HG03565 (cell line): ENCODE results near the gene CD80.

ENCODE experiments used
- ATAC-seq: cut with Tn5 transposase; IDR thresholded peaks from one replicate; pipeline ENCODE4 v1.9.1; 2021; ENCODE audit warnings: mild to moderate bottlenecking, moderate library complexity; ENCODE audit not compliant: unreplicated experiment

Gene CD80

DNA sequence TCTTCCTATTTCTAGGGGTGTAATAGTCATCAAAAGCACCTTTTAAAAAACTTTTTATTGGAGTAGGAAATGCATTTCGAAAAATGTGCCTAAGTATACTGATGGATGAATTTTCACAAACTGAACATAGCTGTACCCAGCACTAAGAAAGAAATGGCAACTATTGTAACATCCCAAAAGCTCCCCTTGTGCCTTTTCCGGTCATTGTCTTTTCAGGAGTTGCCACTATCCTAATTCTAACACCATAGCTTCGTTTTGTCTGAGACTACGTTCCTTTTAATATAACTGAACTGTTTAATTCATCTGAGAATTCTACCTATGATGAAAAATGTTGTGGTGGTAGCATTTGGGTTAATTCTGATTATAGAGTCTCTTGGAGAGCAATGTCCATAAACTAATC, 59.1 kb downstream of the CD80 start:
- no peak for ATAC-seq

DNA sequence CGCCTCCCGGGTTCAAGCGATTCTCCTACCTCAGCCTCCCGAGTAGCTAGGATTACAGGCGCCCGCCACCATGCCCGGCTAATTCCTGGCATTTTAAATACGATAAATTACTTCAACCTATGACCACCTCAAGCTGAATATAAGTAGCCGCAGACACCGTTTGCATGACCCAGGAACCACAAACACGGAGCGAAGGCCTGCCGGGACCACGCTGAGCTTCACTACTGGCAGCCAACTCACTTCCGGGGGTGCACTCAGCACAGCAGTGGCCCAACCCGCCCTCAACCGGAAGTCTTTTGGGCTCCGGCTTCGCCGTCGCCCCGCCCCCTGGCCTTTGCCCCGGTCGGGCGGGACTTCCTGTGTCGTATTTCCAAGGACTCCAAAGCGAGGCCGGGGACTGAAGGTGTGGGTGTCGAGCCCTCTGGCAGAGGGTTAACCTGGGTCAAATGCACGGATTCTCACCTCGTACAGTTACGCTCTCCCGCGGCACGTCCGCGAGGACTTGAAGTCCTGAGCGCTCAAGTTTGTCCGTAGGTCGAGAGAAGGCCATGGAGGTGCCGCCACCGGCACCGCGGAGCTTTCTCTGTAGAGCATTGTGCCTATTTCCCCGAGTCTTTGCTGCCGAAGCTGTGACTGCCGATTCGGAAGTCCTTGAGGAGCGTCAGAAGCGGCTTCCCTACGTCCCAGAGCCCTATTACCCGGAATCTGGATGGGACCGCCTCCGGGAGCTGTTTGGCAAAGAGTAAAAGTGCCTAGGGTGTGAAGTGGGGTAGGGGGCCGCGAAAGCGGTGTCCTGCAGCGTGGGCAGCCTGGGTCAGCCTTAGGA, 61.0 kb downstream of the CD80 start, which contains the start of gene TIMMDC1:
TIMMDC1 (plus strand) TSS at position 362 of the 826 bp plus-strand sequence; CDS start at position 549, 187 bp downstream.
- ATAC-seq, result peak; percentile 95

- ATAC-seq, result no peak
Observed at GRCh38 chr3:119497820-119498185, 61.6 kb downstream of the CD80 start.

GRCh38 chr3:119494597-119494996, 64.8 kb downstream of the CD80 start:
- no peak for ATAC-seq

GRCh38 chr3:119492810-119493209, 66.6 kb downstream of the CD80 start:
- no peak for ATAC-seq

DNA sequence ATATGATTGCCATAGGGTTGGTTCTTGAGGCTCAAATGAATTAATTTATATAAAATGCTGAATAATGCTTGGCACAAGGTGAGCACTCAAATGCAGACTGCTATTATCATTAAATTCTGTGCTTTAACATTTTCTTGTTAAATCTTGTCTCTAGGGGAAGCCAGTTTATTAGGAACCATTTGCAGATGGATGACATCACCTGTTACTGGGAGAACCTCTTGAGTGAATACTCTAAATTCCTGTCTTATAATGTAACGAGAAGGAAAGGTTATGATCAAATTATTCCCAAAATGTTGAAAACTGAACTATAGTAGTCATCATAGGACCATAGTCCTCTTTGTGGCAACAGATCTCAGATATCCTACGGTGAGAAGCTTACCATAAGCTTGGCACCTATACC, 67.3 kb downstream of the CD80 start:
- ATAC-seq, result no peak

GRCh38 chr3:119490153-119490552, 69.3 kb downstream of the CD80 start:
- ATAC-seq, result no peak

DNA sequence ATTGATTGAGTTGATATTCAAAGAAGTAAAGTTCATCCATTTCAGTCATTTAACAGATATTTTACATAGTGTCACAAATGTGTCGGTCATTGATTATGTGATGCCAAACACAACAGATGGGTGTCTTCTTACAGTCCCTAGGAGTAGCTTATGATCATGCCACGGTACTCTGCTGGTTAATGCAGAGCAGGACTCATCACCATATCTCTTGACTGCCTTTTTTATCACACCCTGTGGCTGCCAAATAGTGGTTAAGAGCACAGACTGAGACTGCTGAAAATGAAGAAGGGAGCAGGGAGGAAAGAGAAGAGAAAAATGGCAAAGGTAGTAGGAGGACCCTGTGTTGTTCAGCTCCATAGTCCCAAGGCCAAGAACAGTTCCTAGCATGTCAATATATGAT, 73.9 kb downstream of the CD80 start:
- no peak for ATAC-seq

- no peak for ATAC-seq
Observed at GRCh38 chr3:119483101-119483500, 76.3 kb downstream of the CD80 start.

- no peak for ATAC-seq
Observed at GRCh38 chr3:119481079-119481478, 78.3 kb downstream of the CD80 start.
